Colon (tissue), 2 donors: ENCODE measurements around the gene TMTC1.
"Not testable (repeated sequence)": the region's sequence is repeated elsewhere in the genome, so short reads cannot be mapped to it uniquely, and the experiment has no call there.

ENCODE experiments used
- FAIRE-seq: peaks from 2 replicates; lab custom pipeline; 2012; peaks lifted over from hg19 to GRCh38; lab: Jason Lieb, UNC
- donor health status: control.
- donor health status: control.

TMTC1 gene

GRCh38 chr12:29783773-29784666 is at the start of gene TMTC1:
Gene TMTC1 (minus strand): TSS chr12:29783942. CDS start chr12:29783751, 191 bp downstream.
- FAIRE-seq: no peak

- FAIRE-seq: no peak
These were observed 47.4 kb upstream of the TMTC1 start for GRCh38 chr12:29831173-29831572.

GRCh38 chr12:29830391-29830790 is 46.6 kb upstream of the TMTC1 start:
- FAIRE-seq: no peak

- no peak for FAIRE-seq
These were observed 35.3 kb upstream of the TMTC1 start for GRCh38 chr12:29818916-29819623.

- FAIRE-seq: no peak
These were observed 33.4 kb upstream of the TMTC1 start for GRCh38 chr12:29816874-29817725.

GRCh38 chr12:29809616-29810361 is 26.0 kb upstream of the TMTC1 start:
- FAIRE-seq: not testable (repeated sequence)

GRCh38 chr12:29807129-29807528 is 23.4 kb upstream of the TMTC1 start:
- no peak for FAIRE-seq

GRCh38 chr12:29804019-29804418 is 20.3 kb upstream of the TMTC1 start:
- FAIRE-seq: no peak

GRCh38 chr12:29799591-29799990 is 15.8 kb upstream of the TMTC1 start:
- FAIRE-seq: no peak

- FAIRE-seq: no peak
These were observed 14.0 kb upstream of the TMTC1 start for GRCh38 chr12:29797565-29798355.

- FAIRE-seq: no peak
These were observed 13.1 kb upstream of the TMTC1 start for GRCh38 chr12:29796823-29797263.

GRCh38 chr12:29795715-29796114 is 12.0 kb upstream of the TMTC1 start:
- no peak for FAIRE-seq

- FAIRE-seq: no peak
These were observed 11.1 kb upstream of the TMTC1 start for GRCh38 chr12:29794862-29795261.

- FAIRE-seq: no peak
These were observed 9.1 kb upstream of the TMTC1 start for GRCh38 chr12:29792853-29793252.

- FAIRE-seq: no peak
These were observed 8.4 kb upstream of the TMTC1 start for GRCh38 chr12:29792132-29792531.

- FAIRE-seq: no peak
These were observed 620 bp downstream of the TMTC1 start for GRCh38 chr12:29782871-29783772.

GRCh38 chr12:29782285-29782870 is 1.4 kb downstream of the TMTC1 start:
- no peak for FAIRE-seq

GRCh38 chr12:29781705-29782266 is 2.0 kb downstream of the TMTC1 start:
- FAIRE-seq: no peak

- FAIRE-seq: no peak
These were observed 2.6 kb downstream of the TMTC1 start for GRCh38 chr12:29781188-29781587.
